Stimulated activated CD4-positive, alpha-beta T cell treated with anti-CD3 and anti-CD28 coated beads, Interleukin-1b, Interleukin-23, amount 100 ng/mL, for 4 hours (primary cell): ENCODE data around the gene PEX1.
"Not testable (repeated sequence)": the region's sequence is repeated elsewhere in the genome, so short reads cannot be mapped to it uniquely, and the experiment has no call there.

Source experiments
- DNase-seq, 2 donors: peaks; one replicate each; pipeline ENCODE4 v3.0.0-alpha.2; 2020; ENCODE audit warnings: low read depth in 2 of 2

The PEX1 gene

DNA sequence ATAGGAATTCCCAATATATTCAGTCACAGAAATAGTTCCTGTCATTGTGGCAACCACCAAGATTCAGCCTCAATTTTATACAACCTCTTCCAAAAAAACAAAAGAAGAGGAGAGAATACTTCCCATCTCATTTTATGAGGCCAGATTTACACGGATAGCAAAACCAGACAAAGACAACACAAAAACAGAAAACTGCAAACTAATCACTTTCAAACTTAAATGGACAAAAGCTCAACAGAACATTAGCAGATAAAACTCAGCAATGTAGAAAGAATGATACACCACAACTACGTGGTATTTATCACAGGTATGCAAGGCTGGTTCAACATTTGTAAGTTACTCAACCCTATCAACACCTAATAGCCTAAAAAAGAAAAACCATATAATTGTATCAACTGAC is 22.0 kb downstream of the PEX1 start:
- DNase-seq, result no peak

DNA sequence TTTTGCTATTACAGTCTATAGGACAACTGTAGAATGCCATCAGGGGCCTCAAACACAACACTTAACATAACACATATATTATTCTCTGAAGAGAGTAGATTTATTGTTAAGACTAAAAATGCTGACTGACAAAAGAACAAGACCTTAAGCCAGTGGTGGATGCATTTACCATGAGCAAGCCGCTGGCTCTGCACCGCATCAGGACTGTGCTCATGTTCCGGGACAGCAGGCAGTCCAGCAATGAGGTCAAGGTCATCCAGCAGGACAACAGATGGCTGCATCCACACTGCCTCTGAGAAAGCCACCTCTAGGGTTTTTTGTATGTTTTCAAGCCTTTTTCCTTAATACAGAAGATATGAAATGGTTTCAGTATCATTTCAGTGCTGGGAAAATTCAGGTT is 23.8 kb downstream of the PEX1 start:
- no peak for DNase-seq

DNA sequence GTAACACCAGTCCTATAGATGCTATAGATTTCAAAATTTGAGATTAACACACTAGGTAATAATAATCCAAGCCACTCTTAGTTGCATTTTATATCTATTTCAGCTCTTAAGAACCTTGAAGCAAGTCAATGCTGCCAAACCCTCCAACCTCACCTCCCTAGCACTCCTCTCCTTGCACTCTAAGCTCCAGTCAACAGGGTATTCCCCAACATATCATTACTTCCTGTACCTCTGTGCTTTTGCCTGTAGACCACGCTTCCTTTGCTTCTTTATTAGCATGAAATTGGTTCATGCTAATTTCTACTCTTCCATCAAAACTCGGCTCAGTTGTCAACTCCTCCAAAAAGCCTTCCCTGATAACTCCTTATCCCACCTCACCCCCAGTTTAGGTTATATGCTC is 24.6 kb downstream of the PEX1 start:
- no peak for DNase-seq

DNA sequence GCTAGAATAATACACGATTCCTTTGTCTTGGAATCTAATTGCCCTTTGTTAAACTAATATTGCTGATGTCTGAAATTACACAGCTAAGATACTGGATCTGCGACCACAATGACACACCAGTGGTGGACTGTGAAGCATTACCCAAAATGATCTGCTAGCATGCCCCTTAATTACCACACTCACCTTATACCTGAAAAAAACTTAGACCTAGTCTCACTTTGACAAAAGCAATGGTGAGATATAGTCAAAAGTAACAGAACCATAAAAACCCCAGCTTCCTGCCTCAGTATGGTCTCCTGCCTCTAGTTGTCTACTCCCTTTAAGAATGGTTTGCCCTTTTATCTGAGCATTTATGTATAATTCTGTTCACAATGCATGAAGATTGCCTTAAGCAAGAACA is 29.8 kb downstream of the PEX1 start:
- DNase-seq, result no peak

DNA sequence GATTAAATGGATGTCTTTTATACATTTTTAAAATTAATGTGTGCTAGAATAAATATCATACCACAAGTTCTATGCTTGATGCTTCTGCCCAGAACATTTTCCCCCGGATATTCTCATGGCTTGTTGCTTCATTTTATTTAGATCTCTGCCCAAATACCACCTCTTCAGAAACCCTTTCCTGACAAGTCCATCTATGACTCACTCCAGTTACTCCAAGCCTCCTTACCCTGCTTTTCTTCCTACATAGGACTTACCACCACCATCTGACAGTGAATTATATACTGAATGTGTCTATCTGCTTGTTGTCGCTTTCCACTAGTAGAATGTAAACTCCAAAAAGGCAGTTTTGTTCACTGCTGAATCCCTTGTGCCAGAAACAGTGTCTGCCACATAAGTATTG is 31.4 kb downstream of the PEX1 start:
- DNase-seq, result no peak

DNA sequence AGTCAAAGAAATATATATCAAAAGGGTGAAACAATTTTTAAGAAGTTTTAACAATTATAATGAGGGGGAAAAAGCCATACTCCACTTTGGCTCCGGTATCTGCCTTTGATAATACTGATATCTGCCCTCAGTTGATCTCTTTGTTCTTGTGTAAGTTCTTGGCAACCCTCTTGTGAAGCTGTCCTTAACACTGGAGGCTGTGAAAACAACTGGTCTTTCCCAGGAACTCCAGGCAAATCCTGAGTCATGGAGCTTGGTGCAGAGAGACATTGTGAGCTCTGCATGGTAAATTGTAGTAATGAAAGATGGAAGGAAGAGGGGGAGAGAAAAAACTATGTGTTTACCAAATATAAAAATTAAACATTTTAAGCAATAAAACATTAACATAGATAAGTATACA is 38.7 kb downstream of the PEX1 start:
- no peak for DNase-seq

DNA sequence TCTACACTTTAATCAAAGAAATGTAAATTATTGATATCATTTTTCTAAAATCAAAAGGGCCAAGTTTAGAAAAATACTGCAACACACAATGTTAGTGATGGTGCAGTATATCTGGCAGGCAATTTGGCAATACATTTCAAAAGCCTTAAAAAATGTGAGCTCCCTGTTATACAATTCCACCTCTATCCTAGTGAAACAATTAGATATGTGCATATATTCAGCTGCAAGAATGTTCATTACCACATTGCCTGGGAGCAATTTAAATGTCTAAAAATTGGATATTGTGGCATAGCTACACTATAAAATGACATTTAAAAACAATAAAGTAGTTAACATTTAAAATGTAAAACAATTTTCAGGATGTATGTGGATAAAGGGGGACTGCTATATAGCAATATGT is 40.5 kb downstream of the PEX1 start:
- no peak for DNase-seq

DNA sequence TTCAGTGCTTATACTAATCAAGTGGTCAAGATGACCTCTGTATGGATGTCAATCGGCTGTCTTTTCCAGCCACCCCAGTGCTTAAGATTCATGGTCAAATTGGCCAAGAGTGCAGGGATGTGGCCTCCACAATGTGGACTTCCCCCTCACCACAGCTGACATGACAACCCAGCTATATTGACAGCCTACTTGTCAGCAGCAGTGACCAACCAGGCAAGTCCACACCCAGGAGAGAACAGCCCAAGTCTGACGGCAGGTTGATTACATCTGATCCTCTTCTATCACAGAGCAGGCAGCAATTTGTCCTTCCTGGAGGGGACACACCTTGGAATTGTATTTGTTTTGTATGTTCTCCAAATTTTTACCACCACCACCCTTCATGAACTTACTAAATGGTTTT is 42.3 kb downstream of the PEX1 start:
- DNase-seq, result no peak

DNA sequence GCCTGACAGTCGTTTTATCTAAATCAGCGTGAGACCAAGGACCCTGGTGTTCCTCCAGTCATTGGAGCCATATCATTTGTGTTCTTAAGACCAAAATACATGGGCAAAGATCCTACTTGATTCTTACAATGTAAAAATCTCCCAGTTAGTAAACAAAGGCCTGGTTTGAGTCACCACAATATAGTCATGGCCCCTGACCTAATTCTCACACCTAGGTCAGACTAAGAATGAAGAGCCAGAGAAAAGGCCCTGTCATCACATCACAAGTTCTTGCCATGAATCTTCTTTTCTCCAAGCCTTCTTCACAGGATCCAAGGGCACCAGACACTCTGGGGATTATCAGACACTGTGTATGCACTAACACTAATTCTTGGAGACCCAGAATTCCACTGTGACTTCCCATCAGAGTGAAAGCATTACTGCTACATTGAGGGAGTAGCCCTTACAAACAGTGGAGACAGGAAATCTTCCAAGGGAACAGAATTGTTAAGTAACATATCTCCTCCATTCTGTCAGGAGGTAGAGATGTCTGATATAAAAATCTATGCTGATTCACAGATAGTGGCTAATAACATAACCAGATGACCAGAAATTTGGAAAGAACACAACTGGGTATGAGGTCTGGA is 42.9 kb downstream of the PEX1 start:
- DNase-seq, result no peak

DNA sequence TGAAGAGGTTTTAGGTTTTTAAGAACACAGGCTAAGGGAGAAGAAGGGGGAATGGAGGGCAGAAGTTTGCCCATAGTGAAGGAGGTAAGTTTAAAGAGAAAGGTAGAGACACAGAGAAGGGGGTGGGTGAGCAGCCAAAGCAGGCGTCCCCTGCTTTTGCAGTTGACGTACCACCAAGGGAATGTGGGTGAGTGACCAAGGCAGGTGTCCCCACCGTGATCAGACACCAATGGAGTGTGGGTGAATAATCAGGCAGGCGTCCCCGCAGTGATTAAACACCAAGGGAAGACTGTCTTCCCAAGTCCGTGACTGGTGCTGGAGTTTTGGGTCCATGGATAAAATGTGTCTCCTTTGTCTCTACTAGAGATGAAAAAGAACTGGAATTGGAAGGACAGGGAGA is 44.1 kb downstream of the PEX1 start:
- not testable (repeated sequence) for DNase-seq

DNA sequence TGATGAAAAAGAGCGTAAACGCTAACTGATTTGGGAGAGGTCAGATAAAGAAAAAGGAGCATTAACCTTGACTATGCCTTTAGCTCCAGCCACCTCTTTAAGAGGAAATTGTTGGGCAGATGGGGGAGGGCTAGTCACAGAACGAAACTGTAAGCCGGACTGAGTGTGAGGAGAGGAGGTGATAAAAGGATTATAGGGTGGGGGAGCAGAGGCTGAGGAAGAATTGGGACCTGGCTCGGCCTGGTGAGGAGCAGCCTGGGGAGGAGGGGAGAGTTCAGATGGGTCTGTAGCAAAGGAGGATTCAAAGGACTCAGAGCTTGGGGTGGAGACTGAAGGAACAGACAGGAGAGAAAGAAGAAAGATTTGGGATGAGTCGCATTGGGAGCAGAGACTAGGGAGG is 44.7 kb downstream of the PEX1 start:
- not testable (repeated sequence) for DNase-seq

DNA sequence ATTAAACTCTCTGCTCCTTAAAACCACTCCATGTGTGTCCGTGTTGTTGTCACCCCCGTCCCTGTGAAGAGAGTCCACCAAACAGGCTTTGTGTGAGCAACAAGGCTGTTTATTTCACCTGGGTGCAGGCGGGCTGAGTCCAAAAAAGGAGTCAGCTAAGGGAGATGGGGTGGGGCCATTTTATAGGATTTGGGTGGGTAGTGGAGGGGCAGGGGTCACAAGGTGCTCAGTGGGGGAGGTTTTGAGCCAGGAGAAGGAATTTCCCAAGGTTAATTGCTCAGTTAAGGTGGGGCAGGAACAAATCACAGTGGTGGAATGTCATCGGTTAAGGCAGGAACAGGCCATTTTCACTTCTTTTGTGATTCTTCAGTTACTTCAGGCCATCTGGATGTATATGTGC is 49.2 kb downstream of the PEX1 start:
- not testable (repeated sequence) for DNase-seq

DNA sequence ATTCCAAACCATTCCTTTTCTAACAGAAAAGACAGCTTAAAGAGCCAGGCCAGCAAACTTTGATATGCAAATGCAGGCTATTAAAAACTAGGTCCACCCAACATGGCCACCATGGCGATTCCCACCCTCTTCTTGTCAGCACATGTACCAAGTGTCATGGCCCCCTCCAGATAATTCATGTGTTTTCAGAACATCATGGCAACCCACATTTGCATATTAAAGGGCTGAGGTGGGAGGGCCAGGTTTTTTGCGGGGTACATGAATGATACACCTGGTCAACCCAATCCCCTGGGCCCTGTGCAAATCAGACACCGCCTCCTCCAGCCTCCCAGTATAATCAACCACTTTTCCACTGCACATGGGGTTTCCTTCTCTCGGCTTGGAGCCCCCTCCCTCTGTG is 49.6 kb downstream of the PEX1 start:
- no peak for DNase-seq

DNA sequence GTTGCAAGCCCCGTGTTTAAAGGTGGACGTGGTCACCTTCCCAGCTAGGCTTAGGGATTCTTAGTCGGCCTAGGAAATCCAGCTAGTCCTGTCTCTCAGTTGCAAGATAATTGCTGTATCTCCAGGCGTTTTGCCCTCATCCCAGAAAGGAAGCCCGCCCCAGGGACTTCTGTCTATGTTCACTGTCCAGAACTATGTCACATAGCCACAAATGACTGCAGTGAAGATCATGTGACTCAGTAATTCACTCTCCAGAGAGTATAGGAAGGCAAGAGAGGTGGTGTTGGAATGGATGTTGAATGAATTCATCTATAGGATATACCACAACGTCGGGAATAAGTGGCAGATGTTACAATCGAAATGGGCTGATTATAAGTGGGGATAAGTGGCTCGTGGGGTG is 50.2 kb downstream of the PEX1 start:
- DNase-seq, result no peak

DNA sequence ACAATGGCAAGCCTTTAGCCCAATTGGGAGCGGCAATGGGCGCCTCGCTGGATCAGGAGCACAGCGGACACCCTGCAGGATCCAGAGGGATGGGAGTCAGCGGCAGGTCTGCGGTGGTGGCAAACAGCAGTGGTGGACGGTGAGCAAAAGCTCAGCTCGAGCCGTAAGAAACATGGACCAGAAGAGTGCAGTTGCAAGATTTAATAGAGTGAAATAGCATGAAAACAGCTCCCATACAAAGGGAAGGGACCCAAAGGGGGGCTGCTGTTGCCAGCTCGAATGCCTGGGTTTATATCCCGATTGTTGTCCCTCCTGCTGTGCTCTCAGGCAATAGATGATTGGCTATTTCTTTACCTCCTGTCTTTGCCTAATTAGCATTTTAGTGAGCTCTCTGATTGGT is 50.6 kb downstream of the PEX1 start, which contains the start of gene ERVW-1:
ERVW-1 (minus strand) TSS at position 266 of the 400 bp plus-strand sequence. CDS start 7,565 bp downstream, outside the sequence.
- DNase-seq, result not testable (repeated sequence)

DNA sequence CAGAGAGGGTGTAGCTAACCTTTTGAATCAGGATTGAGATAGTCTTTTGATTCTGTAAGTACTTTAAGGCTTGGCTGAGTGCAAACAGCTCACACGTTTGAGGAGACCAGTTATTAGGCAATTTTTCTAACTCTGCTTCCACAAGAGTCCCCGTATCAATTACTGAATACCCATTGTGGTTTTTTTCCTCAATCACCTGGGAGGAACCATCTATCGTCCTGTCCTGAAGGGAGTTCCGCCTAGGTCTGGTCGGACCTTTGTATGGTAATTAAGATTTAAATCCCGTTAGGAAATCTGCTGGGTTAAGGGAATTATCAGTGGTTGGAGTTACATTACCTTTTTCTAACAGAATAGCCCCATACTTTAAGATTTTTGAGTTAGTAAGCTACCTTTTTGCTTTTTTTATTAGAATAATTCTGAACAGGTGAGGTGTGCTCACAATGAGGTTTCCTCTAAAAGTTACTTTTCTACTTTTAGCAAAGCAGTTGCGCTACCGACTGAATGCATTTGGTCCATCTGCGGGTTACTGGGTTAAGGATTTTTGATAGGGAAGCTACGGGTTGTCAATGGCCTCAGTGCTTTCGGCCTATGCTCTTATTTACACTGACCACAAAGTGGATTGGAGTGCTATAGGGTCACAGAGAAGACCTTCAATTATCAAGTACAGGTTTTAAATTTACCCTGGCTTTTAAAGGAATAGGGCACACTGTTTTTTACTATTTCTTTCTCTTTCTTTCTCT is 52.3 kb downstream of the PEX1 start:
- not testable (repeated sequence) for DNase-seq

DNA sequence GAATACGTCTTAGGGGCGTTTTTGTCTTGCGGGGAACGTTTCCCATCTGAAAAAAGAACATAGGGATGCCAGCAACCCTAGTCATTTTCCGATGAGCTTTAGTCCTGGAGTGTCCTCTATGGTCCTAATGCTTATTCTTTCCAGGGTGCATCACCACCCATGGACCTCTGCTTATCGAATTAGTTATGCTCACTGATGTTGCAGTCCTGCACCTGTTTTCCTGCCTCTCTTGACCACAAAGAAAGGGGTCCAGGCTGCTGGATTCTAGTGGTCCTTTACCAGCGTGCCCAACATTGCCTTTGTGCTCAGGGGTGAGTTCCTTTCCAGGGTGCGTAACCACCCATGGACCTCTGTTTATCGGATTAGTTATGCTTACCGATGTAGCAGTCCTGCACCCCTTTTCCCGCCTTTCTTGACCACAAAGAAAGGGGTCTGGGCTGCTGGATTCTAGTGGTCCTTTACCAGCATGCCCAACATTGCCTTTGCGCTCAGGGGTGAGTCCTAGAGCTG is 53.0 kb downstream of the PEX1 start:
- DNase-seq, result not testable (repeated sequence)

DNA sequence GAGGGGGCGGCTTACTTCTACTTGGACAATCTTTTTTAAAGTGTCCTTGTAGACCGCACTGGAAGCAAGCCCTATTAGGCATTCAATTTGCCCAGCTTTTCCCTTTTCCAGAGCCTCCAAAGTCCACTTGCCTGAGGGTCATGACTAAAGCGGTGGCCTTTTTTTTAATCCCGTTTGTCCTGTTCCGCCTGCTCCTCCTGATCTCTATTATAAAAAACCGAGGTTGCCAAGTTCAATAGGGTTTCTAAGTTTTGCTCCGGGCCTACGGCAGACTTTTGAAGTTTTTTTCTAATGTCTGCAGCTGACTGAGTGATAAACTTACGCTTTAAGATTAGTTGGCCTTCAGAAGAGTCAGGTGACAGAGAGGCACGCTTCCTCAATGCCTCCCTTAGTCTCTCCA is 54.3 kb downstream of the PEX1 start:
- not testable (repeated sequence) for DNase-seq

DNA sequence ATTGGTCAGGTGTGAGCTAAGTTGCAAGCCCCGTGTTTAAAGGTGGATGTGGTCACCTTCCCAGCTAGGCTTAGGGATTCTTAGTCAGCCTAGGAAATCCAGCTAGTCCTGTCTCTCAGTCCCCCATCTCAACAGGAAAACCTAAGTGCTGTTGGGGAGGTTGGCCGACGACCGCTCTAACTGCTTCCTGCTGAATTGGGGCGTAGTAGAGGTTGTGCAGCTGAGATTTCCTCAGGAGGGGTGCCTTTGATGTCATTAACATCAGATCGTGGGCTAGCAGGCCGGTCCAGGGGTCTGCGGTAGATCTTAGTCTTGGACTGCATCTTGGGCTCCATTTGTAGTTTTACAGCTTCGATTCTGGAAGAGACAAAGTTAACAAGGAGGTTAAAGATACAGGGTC is 59.7 kb downstream of the PEX1 start:
- not testable (repeated sequence) for DNase-seq

DNA sequence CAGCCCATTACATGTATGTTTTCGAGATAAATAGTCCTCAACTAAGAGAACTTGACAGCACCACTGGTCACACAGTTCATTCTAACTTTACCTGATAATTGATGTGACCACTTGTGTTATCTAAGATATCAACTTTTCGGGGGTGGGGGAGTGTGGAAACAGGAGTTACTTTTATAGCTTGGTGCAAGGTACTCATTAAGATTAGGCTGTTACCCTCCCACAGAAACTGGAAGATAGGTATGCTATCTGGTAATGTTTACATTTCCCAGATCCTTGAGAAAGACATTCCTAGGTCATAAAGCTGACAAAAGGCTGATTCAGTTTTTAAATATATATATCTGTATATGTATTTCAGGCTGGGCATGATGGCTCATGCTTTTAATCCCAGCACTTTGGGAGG is 61.6 kb downstream of the PEX1 start:
- no peak for DNase-seq

DNA sequence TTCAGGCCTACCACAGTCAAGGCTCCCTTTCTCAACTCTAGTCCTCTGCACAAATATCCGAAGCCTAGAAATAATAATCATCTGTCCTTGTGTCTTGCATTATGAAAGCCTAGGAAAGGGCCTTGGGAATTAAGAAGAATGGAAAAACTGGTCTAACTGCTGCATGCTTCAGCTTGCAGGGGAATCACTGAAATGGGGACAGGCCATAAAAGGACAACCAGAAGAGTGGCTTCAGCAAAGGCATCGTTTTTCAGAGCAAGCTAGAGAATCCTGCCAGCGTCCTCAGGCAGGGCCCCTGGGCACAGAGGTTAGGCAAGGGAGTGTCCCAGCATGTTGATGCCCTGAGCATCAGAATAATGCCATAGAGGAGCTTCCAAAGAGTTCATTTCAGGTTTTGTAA is 63.8 kb downstream of the PEX1 start:
- no peak for DNase-seq

DNA sequence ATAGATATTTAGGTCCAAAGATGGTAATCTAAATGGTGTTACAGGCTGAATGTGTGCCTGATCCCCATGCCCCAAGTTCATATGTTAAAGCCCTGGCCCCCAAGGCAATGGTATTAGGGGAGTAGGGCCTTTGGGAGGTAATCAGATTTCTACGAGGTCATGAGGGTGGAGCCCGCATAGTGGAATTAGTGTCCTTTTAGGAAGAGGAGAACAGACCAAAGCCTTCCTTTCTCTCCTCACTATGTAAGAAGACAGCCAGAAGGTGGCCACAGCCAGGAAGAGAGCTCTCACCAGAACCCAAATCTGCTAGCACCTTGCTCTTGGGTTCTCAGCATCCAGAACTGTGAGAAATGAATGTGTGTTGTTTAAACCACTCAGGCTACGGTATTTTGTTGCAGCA is 65.8 kb downstream of the PEX1 start:
- DNase-seq, result no peak
